ENCODE data around the gene UQCRC1.

The UQCRC1 gene

DNA sequence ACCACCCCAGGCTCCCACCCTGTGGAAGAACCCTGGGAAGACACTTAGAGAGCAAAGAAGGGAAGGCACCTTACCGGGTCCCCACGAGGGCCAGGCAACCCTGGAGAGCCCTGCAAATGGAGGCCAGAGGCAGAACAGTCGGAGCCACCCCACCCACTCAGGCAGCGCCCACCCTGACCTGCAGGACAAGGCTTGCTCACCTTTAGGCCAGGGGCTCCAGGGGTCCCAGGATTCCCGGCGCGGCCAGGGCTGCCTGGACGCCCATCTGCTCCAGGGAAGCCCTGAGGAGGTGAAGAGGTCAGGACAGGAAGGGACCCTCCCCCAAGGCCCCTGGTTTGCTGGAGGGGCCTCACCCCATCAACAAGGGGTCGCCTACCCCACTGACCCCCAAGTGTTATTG, 24.6 kb downstream of the UQCRC1 start:
- H3K4me3 ChIP-seq (ENCODE audit: low read length), result no peak overlapping the region
- no peak for TF ChIP-seq ZNF274 (IDR thresholded peaks at IDR 0.05; ENCODE audit: low read depth, low read length)

DNA sequence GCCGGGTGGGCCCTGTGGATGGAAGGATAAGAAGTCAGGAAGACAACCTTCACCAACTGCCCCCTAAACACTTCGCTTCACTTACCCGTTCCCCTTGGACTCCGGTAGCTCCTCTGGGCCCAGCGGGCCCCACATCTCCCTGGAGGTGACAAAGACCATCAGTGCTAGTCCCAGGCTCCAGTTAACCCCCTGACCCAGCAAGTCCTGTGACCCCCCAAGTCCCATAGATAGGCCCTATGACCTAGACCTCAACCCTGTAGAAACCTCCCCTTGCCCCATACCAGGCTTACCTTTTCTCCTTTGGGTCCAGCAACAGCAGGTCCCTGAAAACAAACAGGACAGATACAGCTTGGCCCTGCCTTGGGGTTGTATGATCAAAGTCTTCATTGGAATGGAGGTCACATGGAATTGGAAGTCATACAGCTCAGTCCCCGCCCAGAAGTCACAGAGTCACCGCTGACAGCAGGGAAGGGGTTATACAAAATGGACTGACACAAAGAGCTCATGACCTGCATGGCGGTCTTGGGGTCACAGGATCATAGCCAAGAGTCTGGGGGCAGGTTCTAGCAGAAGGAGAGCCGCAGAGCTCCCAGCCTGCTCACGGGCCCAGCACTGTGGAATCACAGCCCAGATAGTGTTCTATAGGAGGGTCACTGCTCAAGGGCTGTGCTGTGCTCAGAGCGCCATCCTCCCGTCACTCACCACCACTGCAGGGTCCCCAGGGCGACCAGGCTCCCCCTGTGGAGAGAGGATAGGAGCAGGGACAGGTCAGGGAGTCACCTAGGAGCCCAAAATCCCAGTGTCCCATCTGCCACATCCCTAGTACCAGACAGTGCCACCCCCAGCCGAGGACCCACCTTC, 27.6 kb downstream of the UQCRC1 start:
- H3K4me3 ChIP-seq (ENCODE audit: low read length), result no peak overlapping the region
- TF ChIP-seq ZNF274 (IDR thresholded peaks at IDR 0.05; ENCODE audit: low read depth, low read length), result no peak

DNA sequence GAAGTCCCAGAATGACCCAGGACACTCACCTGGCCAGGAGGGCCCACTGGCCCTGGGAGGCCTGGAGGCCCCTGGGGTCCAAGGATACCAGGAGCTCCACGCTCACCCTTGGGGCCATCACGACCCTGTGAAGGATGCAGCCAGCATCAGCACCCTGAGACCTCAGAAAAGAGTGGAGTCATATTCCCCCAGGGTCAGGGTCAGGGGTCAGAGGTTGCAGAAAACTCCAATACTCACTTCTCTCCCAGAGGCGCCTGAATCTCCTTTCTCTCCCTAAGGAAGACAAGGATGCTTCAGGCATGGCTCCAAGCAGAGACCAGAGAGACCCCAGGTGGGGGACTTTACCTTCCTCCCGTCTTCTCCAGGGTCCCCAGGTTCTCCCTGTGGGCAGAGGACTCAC, 32.8 kb downstream of the UQCRC1 start:
- no peak overlapping the region for H3K4me3 ChIP-seq (ENCODE audit: low read length)
- TF ChIP-seq ZNF274 (IDR thresholded peaks at IDR 0.05; ENCODE audit: low read depth, low read length), result no peak

DNA sequence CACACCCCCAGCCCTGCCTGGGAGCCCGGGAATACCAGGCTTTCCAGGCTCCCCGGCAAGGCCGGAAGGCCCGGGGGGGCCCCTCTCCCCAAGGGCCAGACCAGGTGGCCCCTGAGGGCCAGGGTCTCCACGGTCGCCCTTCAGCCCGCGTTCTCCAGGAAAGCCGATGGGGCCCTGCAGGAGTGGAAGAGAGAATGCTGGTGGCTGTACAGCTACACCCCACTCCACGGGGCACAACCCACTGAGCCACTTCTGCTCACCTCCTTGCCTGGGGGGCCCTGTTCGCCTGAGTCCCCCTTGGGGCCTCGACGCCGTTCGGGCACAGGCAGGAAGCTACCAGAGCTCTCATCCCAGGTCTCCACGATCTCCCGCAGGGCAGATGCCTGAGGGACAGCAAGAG, 34.1 kb downstream of the UQCRC1 start:
- no peak for TF ChIP-seq ZNF274 (IDR thresholded peaks at IDR 0.05; ENCODE audit: low read depth, low read length)

DNA sequence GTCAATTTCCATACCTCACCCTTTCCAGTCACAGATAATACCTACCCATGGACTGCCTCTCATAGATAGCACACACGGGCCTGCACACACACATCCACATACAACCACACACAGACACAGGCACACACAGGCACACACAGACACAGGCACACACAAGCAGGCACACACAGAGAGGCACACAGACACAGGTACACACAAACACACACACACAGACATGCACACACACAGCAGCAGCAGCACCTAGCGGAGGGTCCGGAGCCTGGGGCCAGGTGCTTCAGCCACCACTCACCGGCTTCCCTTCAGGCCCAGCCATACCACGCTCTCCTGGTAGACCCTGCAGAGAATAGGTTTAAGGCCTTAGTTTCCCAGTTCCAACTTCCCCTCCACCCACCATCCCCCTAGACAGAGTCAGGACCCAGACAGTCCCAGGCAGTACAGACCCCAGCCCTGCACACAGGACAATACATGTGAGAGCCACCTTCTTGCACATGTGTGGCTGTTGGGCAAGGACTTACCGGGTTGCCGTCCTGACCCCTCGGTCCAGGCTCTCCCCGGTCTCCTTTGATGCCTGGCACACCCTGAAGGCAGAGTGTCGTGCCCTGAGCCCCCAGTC, 35.4 kb downstream of the UQCRC1 start:
- TF ChIP-seq ZNF274 (IDR thresholded peaks at IDR 0.05; ENCODE audit: low read depth, low read length), result no peak
- H3K4me3 ChIP-seq (ENCODE audit: low read length), result no peak overlapping the region

More for the DNA sequence above, 34.1 kb downstream of the UQCRC1 start:
- H3K4me3 ChIP-seq (ENCODE audit: low read length), result no peak overlapping the region

DNA sequence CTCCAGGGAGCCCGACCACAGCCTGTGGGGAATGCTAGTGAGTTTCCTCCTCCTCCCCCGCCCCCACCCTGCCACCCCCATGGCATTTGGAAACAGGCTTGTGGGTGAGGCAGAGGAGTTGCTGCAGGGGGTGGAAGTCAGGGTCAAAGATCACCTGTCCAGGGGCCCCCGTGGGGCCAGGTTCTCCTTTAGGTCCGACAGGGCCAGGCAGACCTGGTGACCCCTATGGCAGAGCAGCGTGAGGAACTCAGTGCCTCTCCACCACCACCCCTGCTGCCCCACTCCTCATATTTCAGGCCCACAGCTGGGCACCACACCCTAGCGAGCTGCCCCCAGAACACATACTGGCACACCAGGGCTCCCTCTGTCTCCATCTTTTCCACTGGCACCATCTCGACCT, 36.9 kb downstream of the UQCRC1 start:
- TF ChIP-seq ZNF274 (IDR thresholded peaks at IDR 0.05; ENCODE audit: low read depth, low read length), result no peak
- H3K4me3 ChIP-seq (ENCODE audit: low read length), result no peak overlapping the region

DNA sequence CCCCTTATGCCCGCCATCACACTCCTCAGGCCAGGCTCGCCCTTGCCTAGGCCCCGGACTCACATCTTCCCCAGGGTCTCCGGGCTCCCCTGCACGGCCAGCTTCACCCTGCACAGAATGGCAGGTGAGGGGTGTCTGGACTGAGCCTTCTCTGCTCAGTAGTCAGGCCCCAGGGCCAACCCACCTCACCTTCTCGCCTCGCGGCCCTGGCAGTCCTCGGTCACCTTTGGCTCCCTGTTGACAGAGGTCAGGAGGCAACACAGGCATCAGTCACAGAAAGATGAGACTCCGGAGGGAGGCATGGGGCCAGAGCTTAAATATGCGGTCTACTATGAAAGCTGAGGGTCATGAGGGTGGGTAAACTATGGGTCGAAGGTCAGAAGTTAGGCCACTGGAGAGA, 37.5 kb downstream of the UQCRC1 start:
- no peak overlapping the region for H3K4me3 ChIP-seq (ENCODE audit: low read length)
- TF ChIP-seq ZNF274 (IDR thresholded peaks at IDR 0.05; ENCODE audit: low read depth, low read length), result no peak

- TF ChIP-seq ZNF274 (IDR thresholded peaks at IDR 0.05; ENCODE audit: low read depth, low read length), result no peak
- no peak overlapping the region for H3K4me3 ChIP-seq (ENCODE audit: low read length)
Observed at GRCh38 chr3:48569808-48570450, 39.5 kb downstream of the UQCRC1 start.

DNA sequence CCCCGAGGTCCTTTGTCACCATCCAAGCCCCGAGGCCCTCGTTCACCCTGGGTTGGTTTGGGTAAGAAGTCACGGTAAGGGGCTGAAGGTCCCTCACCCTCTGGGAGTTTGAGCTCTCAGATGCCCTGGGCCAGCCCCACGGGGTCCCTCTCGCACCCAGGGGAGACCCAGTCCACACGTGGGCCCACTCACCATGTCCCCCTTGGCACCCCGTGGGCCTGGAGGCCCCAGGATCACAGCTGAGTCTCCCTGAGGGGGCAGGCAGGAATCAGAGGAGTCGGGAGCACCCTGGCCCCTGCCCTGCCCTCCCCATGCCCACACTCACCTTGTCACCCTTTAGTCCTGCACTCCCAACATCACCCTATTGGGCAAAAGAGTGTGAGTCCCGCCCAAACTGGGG, 40.0 kb downstream of the UQCRC1 start:
- no peak for TF ChIP-seq ZNF274 (IDR thresholded peaks at IDR 0.05; ENCODE audit: low read depth, low read length)
- no peak overlapping the region for H3K4me3 ChIP-seq (ENCODE audit: low read length)

GRCh38 chr3:48568476-48568875, 41.0 kb downstream of the UQCRC1 start:
- TF ChIP-seq ZNF274 (IDR thresholded peaks at IDR 0.05; ENCODE audit: low read depth, low read length), result no peak

GRCh38 chr3:48567500-48567899, 41.9 kb downstream of the UQCRC1 start:
- no peak overlapping the region for H3K4me3 ChIP-seq (ENCODE audit: low read length)
- TF ChIP-seq ZNF274 (IDR thresholded peaks at IDR 0.05; ENCODE audit: low read depth, low read length), result no peak

More at GRCh38 chr3:48568476-48568875, 41.0 kb downstream of the UQCRC1 start:
- no peak overlapping the region for H3K4me3 ChIP-seq (ENCODE audit: low read length)

- H3K4me3 ChIP-seq (ENCODE audit: low read length), result no peak overlapping the region
- TF ChIP-seq ZNF274 (IDR thresholded peaks at IDR 0.05; ENCODE audit: low read depth, low read length), result no peak
Observed at GRCh38 chr3:48567090-48567489, 42.4 kb downstream of the UQCRC1 start.

GRCh38 chr3:48566401-48566760, 43.1 kb downstream of the UQCRC1 start:
- TF ChIP-seq ZNF274 (IDR thresholded peaks at IDR 0.05; ENCODE audit: low read depth, low read length), result no peak
- H3K4me3 ChIP-seq (ENCODE audit: low read length), result no peak overlapping the region

DNA sequence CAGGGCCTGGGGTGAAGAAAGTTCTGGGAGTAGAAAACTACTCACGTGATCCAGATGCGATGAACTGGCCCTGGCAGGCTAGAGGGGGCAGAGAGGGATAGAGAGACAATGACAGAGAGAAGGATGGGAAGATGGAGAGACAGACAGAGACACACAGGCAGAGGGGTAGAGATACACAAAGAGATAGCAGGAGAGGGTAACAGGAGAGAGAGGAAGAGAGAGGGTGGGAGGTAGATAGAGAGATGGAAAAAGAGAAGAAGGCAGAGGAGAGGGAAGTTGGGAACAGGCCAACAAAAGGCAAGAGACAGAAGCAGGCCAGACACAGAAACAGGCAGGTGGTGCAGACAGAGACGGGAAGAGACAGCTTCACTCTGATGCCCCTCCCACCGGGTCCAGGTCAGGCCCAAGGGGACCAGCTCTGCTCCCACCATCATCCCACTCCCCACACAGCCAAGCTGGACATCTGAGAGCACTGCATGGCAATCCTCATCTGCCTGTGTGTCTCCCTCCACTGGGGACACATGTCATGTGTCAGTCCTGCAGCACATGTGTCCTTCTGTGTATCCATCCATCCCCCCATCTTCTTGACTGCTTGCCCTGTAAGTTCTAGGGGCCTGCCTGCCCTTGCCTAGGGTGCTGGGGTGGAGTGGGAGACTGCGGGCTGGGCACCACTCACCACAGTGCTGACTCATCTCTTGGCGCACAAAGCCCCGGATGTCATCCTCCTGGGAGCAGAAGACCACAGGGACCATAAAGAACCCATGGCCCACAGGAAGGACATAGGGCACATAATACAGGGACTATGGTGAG, 43.6 kb downstream of the UQCRC1 start:
- H3K4me3 ChIP-seq (ENCODE audit: low read length), result no peak overlapping the region
- no peak for TF ChIP-seq ZNF274 (IDR thresholded peaks at IDR 0.05; ENCODE audit: low read depth, low read length)
